ENCODE data around the gene WDR47.
"Not testable (repeated sequence)": the region's sequence is repeated elsewhere in the genome, so short reads cannot be mapped to it uniquely, and the experiment has no call there.

Gene WDR47

DNA sequence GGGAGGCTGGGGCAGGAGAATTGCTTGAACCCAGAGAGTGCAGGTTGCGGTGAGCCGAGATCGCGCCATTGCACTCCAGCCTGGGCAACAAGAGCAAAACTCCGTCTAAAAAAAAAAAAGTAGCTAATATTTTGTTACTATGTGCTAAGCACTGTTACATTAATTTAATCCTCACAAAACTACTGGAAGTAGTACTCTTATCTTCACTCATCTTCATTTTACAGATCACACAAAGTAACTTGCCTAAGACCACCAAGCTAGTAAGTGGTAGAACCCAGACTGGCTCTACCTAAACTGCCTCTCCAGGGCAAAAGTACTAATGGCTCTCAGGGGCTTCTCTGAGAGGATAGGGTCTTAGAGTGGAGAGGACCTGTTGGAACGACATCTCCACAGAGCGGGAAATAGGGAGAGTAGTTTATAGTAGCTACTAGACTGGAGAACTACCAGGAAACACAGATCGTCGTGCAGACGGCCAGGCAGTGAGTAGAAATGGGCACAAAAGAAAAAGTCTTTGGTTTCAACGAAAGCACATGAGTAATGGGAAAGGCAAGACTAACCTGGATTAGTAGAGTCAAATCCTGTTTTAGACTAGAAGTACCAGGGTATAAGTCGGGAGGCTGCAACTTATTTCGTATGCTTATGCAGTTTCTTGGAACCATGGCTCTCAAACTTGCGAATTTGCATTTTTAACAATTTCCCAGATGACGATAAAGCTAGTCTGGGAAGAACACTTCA, 80.0 kb downstream of the WDR47 start:
- DNase-seq: no peak

GRCh38 chr1:108961198-108961597, 80.7 kb downstream of the WDR47 start:
- no peak for DNase-seq

DNA sequence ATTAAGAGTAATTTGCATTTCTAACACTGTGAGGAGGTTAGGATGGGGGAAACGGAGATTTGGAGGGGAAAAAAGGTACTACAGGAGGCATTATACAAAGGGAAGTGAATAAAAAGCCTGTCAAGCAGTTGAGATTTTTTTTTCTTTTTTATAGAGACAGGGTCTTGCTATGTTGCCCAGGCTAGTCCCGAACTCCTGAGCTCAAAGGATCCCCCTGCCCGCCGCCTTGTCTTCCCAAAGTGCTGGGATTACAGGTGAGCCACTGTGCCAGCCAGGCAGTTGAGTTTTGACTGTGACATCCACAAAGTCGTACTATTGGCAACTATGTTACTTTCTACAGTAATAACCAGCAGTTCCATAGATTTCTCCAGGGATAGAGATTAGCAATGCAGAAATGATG, 81.2 kb downstream of the WDR47 start:
- no peak for DNase-seq

- DNase-seq: no peak
These were observed 84.0 kb downstream of the WDR47 start for GRCh38 chr1:108957888-108958287.

GRCh38 chr1:108955881-108956280, 86.0 kb downstream of the WDR47 start:
- no peak for DNase-seq

- DNase-seq: no peak
These were observed 86.8 kb downstream of the WDR47 start for GRCh38 chr1:108955111-108955510.

GRCh38 chr1:108953452-108953851, 88.5 kb downstream of the WDR47 start:
- no peak for DNase-seq

GRCh38 chr1:108951242-108951641, 90.7 kb downstream of the WDR47 start:
- DNase-seq: no peak

- no peak for DNase-seq
These were observed 92.9 kb downstream of the WDR47 start for GRCh38 chr1:108949044-108949443.

DNA sequence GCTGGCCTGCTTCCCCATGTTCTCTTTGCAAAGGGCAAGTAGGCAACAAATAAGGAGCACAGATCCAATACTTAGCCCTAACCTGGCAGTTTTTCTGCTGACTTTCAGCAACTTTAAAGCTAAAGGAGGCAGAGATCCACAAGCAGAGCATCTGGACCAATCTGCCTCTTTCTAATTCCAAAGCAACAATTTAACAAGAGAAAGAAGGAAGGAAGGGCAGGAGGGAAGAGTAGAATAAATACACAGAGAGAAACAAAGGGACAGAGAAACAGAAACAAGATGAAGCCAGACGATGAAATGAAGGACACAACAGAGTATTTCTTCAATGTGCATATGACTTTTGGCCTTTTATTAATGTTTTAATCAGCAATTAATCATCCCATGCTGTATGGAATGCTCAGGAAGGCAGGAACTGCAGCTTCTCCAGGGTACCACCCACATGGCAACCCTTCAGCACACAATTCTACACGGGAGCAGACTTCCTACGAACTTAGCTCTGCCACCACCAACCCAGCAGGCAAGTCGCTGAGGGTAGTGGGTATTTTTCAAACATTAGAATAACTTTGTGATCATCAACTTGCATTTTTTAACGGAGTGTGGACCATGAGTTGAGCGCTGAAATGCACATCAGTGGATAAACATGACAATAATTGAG, 93.9 kb downstream of the WDR47 start:
- DNase-seq: no peak

DNA sequence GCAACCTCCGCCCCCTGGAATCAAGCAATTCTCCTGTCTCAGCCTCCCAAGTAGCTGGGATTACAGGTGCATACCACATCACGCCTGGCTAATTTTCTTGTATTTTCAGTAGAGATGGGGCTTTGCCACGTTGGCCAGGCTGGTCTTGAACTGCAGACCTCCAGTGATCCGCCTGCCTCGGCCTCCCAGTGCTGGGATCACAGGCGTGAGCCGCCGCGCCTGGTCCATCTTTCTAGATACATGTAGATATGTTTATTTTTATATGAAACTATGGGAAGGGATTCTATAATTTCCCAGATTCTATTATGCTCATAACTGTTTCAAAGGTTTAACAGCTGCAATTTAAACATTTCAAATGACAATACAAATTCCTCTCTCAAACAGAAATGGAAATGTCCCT, 105.7 kb downstream of the WDR47 start:
- DNase-seq: no peak

- DNase-seq: no peak
These were observed 108.0 kb downstream of the WDR47 start for GRCh38 chr1:108933944-108934343.

DNA sequence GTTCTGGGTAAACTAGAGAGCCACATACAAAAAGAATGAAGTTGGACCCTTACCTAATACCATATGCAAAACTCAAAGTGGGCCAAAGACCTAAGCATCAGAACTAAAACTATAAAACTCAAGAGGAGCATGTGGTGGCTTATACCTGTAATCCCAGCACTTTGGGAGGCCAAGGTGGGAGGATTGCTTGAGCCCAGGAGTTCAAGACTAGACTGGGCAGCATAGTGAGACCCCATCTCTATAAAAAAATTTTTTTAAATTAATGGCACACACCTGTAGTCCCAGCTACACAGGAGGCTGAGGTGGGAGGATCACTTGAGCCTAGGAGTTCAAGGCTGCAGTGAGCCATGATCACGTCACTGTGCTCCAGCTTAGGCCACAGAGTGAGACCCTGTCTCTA, 114.3 kb downstream of the WDR47 start:
- DNase-seq: not testable (repeated sequence)

DNA sequence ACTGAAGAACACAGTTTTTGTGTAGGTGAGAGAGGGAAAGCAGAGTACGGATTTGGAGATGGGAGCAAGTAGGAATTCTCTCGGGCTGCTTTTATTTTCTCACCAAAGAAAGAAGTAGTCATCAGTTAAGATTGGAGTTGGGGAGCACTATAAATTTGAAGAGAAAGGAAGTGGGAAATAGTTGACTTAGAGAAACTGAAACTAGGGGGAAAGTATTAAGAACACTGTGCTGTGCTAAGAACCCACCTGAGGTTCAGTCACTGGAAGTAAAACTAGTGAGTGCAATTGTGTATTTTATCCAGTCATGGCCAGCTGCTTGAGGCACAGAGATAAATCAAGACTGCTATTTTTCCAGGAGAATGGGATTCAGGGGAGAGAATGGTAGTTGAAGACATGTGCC, 116.0 kb downstream of the WDR47 start:
- DNase-seq: no peak

All from NCI-H774 (cell line).